GM19468 (cell line): ENCODE results near the gene TBP.
"Not testable (repeated sequence)": the region's sequence is repeated elsewhere in the genome, so short reads cannot be mapped to it uniquely, and the experiment has no call there.

ENCODE experiments used
- ATAC-seq: cut with Tn5 transposase; IDR thresholded peaks from one replicate; pipeline ENCODE4 v1.9.1; 2021; ENCODE audit warnings: mild to moderate bottlenecking, moderate library complexity, moderate number of reproducible peaks; ENCODE audit not compliant: unreplicated experiment; ENCODE audit errors: extremely low read depth

Gene TBP

GRCh38 chr6:170554013-170554795, at the start of gene TBP:
Gene TBP (plus strand): TSS chr6:170554369. CDS start chr6:170557030, 2,661 bp downstream.
- peak; percentile 99 for ATAC-seq

DNA sequence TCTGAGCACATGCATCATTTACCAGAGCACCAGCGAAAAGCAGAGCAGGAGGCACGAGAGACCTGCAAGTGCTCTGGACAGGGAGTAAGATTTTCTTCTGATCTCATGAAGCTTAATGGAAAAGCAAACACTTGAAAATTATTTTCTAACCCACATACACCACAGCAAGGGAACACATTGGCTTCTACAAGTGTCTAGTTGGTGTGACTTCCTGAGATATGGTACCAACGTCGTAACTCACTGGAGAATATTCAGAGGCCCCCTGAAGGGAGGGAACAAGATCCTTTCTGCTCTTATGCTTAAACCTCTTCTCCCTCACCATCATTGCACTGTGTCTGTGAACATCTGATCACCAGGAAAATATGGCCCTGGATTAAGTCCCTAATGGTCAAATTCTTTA, 49.7 kb upstream of the TBP start:
- no peak for ATAC-seq

- ATAC-seq, result no peak
These were observed 48.9 kb upstream of the TBP start for GRCh38 chr6:170505306-170505705.

GRCh38 chr6:170506446-170506845, 47.7 kb upstream of the TBP start:
- ATAC-seq, result no peak

GRCh38 chr6:170507728-170508127, 46.4 kb upstream of the TBP start:
- ATAC-seq, result not testable (repeated sequence)

- ATAC-seq, result not testable (repeated sequence)
These were observed 45.9 kb upstream of the TBP start for GRCh38 chr6:170508275-170508674.

- ATAC-seq, result not testable (repeated sequence)
These were observed 45.1 kb upstream of the TBP start for GRCh38 chr6:170508892-170509722.

- ATAC-seq, result no peak
These were observed 44.5 kb upstream of the TBP start for GRCh38 chr6:170509723-170510018.

DNA sequence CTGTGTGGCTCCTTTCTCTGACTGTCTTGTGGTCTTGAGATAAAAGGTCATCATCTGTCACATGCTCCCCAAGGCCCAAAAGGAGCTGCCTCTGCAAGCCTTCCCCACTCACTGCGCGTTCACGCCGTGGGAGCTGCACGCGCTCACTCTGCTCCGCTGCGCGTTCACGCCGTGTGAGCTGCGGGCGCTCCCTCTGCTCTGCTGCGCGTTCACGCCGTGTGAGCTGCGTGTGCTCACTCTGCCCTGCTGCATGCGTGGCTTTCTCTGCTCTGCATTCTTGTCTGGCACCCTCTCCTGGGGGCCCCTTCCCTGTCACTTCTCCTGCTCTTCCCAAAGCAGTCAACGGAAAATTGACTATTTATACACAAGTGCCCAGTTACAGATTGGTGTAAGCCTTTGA, 43.5 kb upstream of the TBP start:
- ATAC-seq, result no peak

GRCh38 chr6:170512249-170512648, 41.9 kb upstream of the TBP start:
- no peak for ATAC-seq

DNA sequence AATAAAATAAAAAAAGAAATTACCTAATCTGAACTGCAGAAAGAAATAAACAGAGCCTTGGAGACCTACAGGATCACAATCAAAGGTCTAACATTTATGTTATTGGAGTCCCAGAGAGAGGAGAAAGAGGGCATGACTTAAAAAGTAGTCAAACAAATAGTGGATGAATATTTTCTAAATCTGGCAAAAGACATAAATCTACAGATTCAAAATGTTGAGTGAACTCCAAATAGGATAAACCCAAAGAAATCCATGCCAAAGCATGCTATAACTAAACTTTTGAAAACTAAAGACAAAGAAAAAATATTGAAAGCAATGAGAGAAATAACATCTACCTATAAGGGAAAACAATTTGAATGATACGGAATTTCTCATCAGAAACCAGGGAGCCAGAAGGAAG, 39.3 kb upstream of the TBP start:
- ATAC-seq, result no peak

GRCh38 chr6:170516783-170517616, 37.2 kb upstream of the TBP start:
- ATAC-seq, result peak; percentile 80

- ATAC-seq, result no peak
These were observed 31.5 kb upstream of the TBP start for GRCh38 chr6:170522565-170523183.

- ATAC-seq, result no peak
These were observed 30.7 kb upstream of the TBP start for GRCh38 chr6:170523256-170524171.

DNA sequence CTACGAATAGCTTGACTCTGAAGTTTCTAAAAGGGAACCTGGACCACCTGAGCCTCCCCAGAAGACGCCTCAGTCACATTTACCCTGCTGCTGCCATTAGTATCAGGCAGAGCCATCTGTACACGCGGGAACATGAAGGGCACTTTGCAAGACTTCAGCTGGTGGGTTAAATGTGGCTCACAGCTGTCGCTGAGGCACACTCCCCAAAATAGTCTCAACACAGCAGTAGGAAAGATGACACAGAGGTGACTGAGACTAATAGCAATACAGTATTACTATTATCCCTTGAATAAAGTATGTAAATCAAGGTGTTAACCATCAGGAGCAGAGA, 30.0 kb upstream of the TBP start:
- ATAC-seq, result no peak

GRCh38 chr6:170525795-170526194, 28.4 kb upstream of the TBP start:
- ATAC-seq, result no peak

GRCh38 chr6:170527995-170528394, 26.2 kb upstream of the TBP start:
- ATAC-seq, result not testable (repeated sequence)

DNA sequence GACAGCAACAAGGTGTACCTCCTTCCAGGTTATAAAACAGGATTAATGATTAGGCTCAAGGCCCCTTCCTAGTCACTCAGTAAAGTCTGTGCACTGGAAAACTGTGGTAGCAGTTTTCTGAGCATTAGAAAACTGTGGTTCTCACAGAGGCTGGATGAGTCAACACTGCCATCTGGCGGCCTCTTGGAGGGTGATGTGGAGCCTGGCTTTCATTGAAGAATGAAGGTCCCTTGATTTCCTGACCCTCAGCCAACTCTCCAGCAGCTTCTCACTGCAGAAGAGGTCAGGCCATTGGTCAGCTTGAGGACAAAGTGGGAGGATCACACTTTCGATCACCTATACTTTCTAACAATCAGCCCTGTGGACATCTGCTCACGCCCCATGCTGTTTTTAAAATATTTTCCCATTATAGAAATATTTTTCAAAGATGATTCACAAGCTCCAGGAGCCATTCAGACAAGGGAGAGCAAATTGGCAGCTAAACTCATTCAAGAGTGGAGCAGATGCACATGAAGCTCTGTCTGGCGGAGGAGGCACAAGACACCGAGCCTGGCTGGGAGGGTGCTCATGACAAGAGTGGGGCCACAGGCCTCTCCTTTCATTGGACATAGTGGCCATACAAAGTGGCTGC, 24.2 kb upstream of the TBP start:
- peak; percentile 48 for ATAC-seq
